Measurements from ENCODE around the gene CDC20B.

The CDC20B gene

DNA sequence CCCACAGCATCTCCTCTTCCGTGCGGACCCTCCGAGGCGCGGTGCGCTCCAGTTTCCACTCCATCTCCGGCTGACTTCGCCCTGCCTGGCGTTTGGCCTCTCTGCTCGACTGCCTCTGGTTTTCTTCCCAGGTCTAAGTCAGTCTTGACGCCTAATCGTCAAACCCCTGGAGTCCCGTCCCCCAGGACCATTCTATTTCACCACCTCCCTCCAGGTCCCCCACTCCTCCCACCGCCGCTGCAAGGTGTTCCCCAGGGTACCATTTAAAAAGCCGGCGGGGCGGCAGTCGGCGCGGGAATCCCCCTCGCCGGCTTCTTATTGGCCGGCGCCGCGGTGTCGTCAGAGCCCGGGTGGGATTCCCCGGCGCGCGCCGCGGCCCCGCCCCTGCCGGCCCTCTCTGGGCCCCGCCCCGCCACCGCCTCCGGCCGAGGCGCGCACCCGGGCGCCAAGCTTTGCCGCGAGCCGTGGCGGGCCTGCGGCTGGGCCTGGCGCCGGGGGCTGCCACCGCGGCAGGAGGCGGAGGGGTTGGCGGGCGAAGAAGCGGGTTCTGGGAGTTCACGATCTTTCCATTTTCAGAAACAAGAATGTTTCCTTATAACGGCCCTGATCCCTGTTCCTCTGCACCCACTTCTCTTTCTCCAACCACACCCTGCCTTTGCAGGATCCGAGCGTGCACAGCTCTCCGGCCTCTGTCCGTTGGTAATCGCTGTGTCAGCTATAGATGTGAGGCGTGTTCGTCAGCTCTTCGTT, at the start of gene CDC20B:
Gene CDC20B (minus strand): TSS at position 241 of the 750 bp plus-strand sequence. CDS start 177 bp downstream, at position 64.
- peak; percentile 66 for DNase-seq (ENCODE audit: low read depth)

GRCh38 chr5:55222092-55222984, 49.4 kb upstream of the CDC20B start:
- DNase-seq (ENCODE audit: low read depth): no peak

- DNase-seq (ENCODE audit: low read depth): no peak
These were observed 47.6 kb upstream of the CDC20B start for GRCh38 chr5:55220433-55221185.

GRCh38 chr5:55219770-55220169, 46.8 kb upstream of the CDC20B start:
- DNase-seq (ENCODE audit: low read depth): no peak

GRCh38 chr5:55218967-55219366, 46.0 kb upstream of the CDC20B start:
- DNase-seq (ENCODE audit: low read depth): no peak

GRCh38 chr5:55211184-55211874, 38.4 kb upstream of the CDC20B start:
- DNase-seq (ENCODE audit: low read depth): no peak

DNA sequence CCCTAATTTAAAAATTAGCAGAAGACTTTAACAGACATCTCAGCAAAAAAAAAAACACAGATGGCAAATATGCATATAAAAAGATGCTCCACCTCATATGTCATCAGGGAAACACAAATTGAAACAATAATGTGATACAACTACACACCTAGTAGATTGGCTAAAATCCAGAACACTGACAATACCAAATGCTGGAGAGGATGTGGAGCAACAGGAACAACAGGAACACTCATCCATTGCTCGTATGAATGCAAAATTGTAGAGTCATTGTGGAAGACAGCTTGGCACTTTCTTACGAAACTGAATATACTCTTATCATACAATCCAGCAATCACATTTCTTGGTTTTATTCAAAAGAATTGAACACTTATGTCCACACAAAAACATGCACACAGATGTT, 32.0 kb upstream of the CDC20B start:
- DNase-seq (ENCODE audit: low read depth): no peak

GRCh38 chr5:55191165-55191564, 18.2 kb upstream of the CDC20B start:
- DNase-seq (ENCODE audit: low read depth): no peak

DNA sequence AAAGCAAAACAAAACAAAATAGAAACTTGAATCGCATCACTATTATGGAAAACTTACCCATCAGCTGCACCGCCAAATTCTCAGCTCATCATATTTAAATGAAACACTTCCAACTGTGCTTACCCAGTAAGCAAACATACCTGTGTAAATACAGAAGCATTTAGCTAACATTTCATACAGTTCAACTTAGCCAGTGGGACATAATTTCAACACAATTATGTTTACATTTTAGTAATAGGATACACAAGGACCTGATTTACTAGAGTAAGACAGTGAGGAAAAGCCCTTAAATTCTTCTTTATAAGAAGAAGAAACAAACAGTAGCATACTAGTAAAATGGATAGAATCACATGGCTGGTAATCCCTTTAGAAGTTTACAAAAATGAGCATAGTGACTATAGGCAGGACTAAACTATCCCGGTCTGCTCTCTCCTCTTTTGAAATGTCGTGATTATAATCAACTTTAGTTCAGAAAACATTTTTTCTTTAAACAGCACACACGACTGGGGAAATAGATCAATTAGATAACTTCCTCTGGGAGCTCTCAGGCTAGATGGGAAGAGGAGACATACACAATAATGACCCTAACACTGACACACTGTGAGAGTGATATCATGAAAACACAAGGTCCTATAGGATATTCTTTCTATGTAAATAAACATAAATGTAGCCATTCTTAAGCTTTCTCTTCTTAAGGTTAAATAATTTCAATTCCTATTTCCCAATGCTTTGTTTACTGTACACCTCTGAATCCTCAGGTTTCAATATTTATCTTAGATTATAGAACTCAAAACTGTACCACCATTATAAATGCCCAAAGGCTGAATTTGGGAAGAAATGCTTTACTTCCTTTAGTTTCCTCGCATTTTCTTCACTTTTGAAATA, 15.9 kb upstream of the CDC20B start:
- DNase-seq (ENCODE audit: low read depth): no peak

DNA sequence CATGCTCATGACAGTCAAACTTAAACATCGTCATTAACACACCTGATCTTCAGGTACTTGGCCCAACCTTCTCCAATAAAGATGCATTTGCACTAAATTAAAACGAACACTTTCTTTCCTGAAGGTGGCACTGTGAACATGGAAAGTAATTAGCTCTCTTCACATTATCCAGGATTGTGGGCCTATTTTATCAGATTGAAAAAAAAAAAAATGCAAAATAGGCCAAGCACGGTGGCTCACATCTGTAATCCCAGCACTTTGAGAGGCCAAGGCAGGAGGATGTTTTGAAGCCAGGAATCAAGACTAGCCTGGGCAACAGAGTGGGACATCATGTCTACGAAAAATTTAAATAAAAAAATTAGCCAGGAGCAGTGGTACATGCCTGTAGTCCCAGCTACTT, 14.4 kb upstream of the CDC20B start:
- no peak for DNase-seq (ENCODE audit: low read depth)

- no peak for DNase-seq (ENCODE audit: low read depth)
These were observed 7.0 kb upstream of the CDC20B start for GRCh38 chr5:55180016-55180415.

GRCh38 chr5:55177078-55177477, 4.1 kb upstream of the CDC20B start:
- no peak for DNase-seq (ENCODE audit: low read depth)

DNA sequence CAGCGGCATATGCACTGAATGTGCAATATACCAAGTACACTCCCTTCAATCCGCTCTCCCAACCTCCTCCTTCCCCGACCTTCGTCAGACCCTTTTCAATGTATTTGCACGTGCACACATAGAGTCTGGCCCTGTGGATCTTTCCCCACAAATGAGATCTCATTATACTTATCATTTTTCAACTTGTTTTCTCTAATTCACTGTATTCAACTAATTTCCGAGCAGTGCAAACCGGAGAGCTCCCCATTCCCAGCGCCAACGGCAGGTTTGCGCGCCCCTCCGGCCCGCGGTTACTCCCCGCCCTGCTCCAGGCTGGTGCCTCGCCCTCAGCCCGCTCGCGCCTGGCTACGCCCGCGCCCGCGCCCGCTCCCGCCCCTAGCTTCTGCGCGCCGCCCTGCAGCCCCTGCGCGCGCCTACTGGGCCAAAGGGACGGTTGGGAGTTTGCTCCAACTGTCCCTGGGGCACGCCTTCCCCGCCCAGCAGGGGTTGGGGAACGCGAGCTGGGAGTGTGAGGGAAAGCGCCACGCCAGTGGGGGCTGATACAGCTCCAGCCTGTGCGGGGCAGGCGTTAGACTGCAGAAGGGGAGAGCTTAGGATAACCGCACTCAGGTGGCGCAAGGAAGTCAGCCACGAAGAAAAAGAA, 3.3 kb upstream of the CDC20B start:
- DNase-seq (ENCODE audit: low read depth): no peak

DNA sequence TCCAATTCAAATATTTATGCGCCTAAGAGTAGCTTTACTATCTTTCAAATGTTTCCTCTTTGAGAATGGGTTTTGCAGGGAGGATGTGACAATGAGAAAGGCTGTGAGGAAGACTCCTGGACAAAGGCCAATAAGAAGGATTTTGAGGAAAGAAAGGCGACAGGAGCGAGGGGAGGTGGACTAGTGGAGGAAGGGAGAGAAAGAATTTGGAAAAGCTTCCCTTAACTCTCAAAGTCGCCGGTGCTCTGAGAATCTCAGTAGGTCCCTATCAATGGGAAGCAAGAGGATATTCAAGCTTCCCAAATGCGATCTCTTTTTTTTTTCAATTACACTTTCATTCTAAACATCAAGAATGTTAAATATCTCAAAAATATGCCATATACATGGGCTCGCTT, 2.8 kb upstream of the CDC20B start:
- DNase-seq (ENCODE audit: low read depth): no peak

DNA sequence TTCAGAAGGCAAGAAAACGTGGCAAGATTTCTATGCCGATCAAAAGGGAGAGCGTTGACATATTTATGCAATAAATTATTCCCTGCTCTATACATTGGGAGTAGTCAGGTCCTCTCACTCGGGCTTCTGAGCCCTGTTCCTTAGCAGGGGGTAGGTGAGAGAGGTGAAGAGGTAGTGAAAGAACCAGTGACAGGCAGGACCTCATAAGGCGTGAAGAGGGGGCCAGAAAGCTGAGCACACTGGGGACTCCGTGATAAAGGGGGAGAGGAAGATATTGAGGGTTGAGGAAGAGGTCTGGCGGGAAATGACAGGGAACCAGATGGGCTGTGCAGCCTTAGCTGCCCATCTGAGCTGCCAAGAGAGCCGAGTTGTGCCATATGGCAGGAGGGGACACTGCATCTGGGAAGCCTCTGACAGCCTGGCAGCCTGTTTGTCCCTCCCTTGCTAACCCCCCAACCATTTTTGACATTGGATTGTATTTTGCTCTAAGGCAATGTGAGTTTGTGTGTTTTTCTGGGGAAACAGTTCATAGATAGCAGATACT, 782 bp upstream of the CDC20B start:
- DNase-seq (ENCODE audit: low read depth): no peak

DNA sequence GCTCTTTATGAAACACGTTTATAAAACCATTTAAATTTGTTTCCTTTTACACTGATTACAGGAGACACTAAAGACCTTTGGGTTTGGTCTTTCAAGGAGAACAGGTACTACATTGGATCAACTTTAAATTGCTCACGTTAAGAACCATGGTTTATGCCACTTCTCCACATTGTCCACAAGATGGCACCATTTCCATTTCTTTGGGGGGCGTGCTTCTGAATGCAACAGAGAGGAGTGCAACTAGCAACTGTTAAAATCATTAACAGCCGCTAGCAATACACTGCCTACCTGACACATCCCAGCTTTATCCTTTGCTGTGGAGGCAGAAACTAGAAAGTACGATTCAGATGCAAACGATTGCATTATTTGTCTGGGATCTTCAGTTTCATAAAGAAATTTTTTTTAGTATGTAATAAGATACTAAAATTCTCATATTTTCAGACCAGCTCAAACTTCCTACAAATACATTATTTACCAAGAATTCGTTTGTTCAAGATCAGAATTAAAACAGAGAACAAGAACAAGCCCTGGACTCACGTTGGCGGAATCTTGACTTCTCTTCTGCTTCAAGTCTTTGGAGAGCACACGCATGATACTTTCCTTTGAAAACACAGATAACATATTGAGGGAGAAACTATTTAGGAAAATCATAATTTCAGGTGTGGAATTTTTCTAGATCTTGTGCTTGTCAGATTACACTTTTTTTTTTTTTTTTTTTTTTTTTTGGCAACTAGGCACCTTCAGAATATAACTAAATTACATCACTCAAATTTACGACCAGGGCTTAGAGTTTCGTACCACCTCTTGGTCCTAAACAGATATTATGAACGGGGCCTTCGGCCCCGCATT, 702 bp downstream of the CDC20B start:
- DNase-seq (ENCODE audit: low read depth): no peak

DNA sequence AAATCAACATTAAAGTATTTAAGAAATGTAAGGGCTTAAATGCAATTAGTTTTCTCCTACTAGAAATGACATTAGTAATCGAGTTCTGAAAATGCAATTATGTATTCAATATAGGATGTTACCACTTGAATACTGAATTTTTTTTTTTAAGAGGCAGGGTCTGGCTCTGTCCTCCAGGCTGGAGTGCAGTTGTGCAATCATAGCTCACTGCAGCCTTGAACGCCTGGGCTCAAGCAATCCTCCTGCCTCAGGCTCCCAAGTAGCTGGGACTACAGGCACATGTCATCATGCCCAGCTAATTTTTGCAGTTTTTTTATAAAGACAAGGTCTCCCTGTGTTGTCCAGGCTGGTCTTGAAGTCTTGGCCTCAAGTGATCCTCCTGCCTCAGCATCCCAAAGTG, 1.5 kb downstream of the CDC20B start:
- no peak for DNase-seq (ENCODE audit: low read depth)

- DNase-seq (ENCODE audit: low read depth): no peak
These were observed 10.3 kb downstream of the CDC20B start for GRCh38 chr5:55162666-55163065.
